ENCODE data around the gene AOX1. TPM values are rescaled to one million over a fixed set of nuclear protein-coding genes. Genes with fewer than 3 reads are reported as not detected.

The AOX1 gene
- polyA plus RNA-seq, 1 of the 3 experiments (the other 2 are of a cell fraction), result 3.3 TPM

DNA sequence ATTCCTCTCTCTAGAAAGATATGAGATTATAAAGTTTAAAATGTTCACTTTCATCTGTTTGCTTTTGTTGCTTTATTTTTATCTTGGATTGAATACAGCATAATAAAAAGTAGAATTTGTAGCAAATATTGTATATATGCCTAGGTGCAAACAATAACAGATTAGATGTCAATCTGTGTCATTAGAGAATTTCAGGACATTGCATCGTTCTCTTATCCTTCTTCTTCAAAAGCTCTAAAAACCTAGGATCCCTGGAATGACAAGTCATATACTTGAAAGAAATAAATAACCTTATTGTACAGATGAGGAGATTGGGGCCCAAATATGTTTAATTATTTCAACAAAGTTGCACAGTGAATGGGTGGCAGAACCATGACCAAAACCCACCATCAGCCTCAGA lies 123.1 kb downstream of the AOX1 start:
- Histone ChIP-seq H3K27me3 (ENCODE audit: insufficient read depth) (no peaks in the 10 kb centered on the region), H3K9ac (no peak overlapping the region), H3K79me2 (ENCODE audit: insufficient read depth) (no peaks in the 10 kb centered on the region), H3K9me3 (no peaks in the 10 kb centered on the region), H4K20me1 (ENCODE audit: insufficient read depth) (no peaks in the 10 kb centered on the region), H3K9me2 (no peaks in the 10 kb centered on the region), H3K36me3 (replicated peaks in 1 of 2; ENCODE audit: control insufficient read depth in 1 of 2, insufficient read depth in 2 of 2, low read length in 1 of 2) (no peaks in the 10 kb centered on the region), H3K27ac (ENCODE audit: low read depth in 2 of 2, low read length in 1 of 2) (no peak overlapping the region), H3K4me1 (ENCODE audit: control insufficient read depth in 1 of 2, insufficient read depth in 2 of 2, low read depth in 1 of 2, low read length in 1 of 2) (peaks cover 6 to 7% of the 10 kb centered on the region in 2 experiments; a peak in 3 of 4 replicates), H3F3A (replicated peaks; ENCODE audit: insufficient read depth) (no peaks in the 10 kb centered on the region), H2AFZ (ENCODE audit: low read depth) (no peak overlapping the region), H3K4me3 (ENCODE audit: low read depth in 2 of 2, low read length in 1 of 2) (no peak overlapping the region), H3K4me2 (no peak overlapping the region)
- TF ChIP-seq YY1 (IDR thresholded peaks at IDR 0.05; ENCODE audit: low read depth) (no peak), SIN3A (IDR thresholded peaks at IDR 0.05; ENCODE audit: borderline replicate concordance, low read depth, low read length) (no peak), FOXJ3 (CRISPR knock-in tag; IDR thresholded peaks at IDR 0.05) (no peak), RCOR1 (IDR thresholded peaks at IDR 0.05; ENCODE audit: low read length) (no peak), MEF2A (IDR thresholded peaks at IDR 0.05; ENCODE audit: borderline replicate concordance, low read depth) (no peak)
- TF ChIP-seq, protein P1, sequence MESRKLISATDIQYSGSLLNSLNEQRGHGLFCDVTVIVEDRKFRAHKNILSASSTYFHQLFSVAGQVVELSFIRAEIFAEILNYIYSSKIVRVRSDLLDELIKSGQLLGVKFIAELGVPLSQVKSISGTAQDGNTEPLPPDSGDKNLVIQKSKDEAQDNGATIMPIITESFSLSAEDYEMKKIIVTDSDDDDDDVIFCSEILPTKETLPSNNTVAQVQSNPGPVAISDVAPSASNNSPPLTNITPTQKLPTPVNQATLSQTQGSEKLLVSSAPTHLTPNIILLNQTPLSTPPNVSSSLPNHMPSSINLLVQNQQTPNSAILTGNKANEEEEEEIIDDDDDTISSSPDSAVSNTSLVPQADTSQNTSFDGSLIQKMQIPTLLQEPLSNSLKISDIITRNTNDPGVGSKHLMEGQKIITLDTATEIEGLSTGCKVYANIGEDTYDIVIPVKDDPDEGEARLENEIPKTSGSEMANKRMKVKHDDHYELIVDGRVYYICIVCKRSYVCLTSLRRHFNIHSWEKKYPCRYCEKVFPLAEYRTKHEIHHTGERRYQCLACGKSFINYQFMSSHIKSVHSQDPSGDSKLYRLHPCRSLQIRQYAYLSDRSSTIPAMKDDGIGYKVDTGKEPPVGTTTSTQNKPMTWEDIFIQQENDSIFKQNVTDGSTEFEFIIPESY (IDR thresholded peaks at IDR 0.05; ENCODE audit: borderline replicate concordance, low read depth), result no peak
- TF ChIP-seq, protein P2, sequence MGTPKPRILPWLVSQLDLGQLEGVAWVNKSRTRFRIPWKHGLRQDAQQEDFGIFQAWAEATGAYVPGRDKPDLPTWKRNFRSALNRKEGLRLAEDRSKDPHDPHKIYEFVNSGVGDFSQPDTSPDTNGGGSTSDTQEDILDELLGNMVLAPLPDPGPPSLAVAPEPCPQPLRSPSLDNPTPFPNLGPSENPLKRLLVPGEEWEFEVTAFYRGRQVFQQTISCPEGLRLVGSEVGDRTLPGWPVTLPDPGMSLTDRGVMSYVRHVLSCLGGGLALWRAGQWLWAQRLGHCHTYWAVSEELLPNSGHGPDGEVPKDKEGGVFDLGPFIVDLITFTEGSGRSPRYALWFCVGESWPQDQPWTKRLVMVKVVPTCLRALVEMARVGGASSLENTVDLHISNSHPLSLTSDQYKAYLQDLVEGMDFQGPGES (IDR thresholded peaks at IDR 0.05; ENCODE audit: low read depth, low read length), result no peak
- ChIA-PET POLR2A (no interaction called here), CTCF (interaction anchor here (1.0 to 12.5 kb wide), 2 partner anchors 25 to 735 kb away, joined by 4 to 230 read pairs; no protein-coding TSS in a partner anchor)
- no peak for DNase-seq
- 83% methylated on average over 1 of the region's 1 CpG for WGBS (ENCODE audit: low lambda C conversion rate)

DNA sequence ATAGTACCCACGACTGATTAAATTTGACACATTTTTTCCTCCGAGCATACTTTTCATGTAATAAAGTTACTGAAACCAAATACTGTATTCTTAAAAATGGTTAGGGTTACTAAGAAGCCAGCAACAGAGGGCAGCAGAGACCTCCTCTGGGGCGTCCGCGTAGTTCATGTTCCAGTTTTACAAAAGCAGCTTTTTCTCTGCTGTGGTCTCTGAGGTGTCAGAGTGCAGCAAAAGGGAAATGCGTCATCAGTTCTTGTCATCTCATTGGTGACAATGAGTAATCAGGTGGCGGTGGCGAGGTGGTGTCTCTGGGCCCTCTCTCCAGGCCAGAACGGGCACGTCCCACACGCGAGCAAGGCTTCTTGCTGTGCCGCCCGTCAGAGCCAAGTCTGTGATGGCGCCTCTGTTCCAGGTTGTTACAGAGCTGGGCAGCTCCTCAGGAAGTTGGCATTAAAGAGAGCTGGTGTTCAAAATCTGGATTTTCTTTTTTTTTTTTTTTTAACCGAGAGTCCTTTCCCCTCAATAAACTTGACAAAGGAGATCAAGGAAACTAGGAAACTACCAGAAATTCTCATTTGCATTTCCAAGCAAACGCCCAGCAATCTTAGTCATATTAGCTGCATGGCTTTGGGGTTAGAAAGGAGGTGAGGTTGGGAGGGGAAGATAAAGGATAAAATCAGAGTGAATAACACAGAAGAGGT lies 127.3 kb downstream of the AOX1 start:
- no peaks in the 10 kb centered on the region for H3K36me3 ChIP-seq (replicated peaks in 1 of 2; ENCODE audit: control insufficient read depth in 1 of 2, insufficient read depth in 2 of 2, low read length in 1 of 2)
- peak overlapping the region; percentile 62; the same call in 1 of the 2 replicates for H3K4me2 ChIP-seq
- peak overlapping the region; percentile 87 for H2AFZ ChIP-seq (ENCODE audit: low read depth)
- H3K9ac ChIP-seq, result peak overlapping the region; percentile 48; the same call in 1 of the 2 replicates
- H3K9me2 ChIP-seq, result no peaks in the 10 kb centered on the region
- H3K79me2 ChIP-seq (ENCODE audit: insufficient read depth), result no peaks in the 10 kb centered on the region
- peak overlapping the region; percentile 37 to 38; a peak in 3 of 4 replicates for H3K4me3 ChIP-seq (ENCODE audit: low read depth in 2 of 2, low read length in 1 of 2)
- peak; percentile 67 for DNase-seq
- POLR2A ChIA-PET, result interaction anchor here (1.2 kb wide), 3 partner anchors 24 to 151 kb away, joined by 4 to 5 read pairs (median 4); partner anchors contain the start of genes BZW1 and CLK1
- 17% methylated on average over 17 of the region's 17 CpGs for WGBS (ENCODE audit: low lambda C conversion rate)
- H3K4me1 ChIP-seq (ENCODE audit: control insufficient read depth in 1 of 2, insufficient read depth in 2 of 2, low read depth in 1 of 2, low read length in 1 of 2), result peaks cover 6 to 7% of the 10 kb centered on the region in 2 experiments; a peak in 3 of 4 replicates
- H3K27me3 ChIP-seq (ENCODE audit: insufficient read depth), result no peaks in the 10 kb centered on the region
- peaks cover 4% of the 10 kb centered on the region for H3F3A ChIP-seq (replicated peaks; ENCODE audit: insufficient read depth)
- peak overlapping the region; percentile 40 to 52 for H3K27ac ChIP-seq (ENCODE audit: low read depth in 2 of 2, low read length in 1 of 2)
- CTCF ChIA-PET, result interaction anchor here (0.5 to 12.5 kb wide), 53 partner anchors 11 to 743 kb away, joined by 3 to 230 read pairs (median 4); partner anchors contain the start of genes BZW1, CLK1 and NIF3L1
- H4K20me1 ChIP-seq (ENCODE audit: insufficient read depth), result no peaks in the 10 kb centered on the region
- H3K9me3 ChIP-seq, result no peaks in the 10 kb centered on the region
- TF ChIP-seq GABPA (IDR thresholded peaks at IDR 0.05; ENCODE audit: low read depth), result peak; percentile 40
- TF ChIP-seq RCOR1 (IDR thresholded peaks at IDR 0.05; ENCODE audit: low read length), result 0 out of 2 replicates have a peak, but pooled peaks have one; percentile 38
- TF ChIP-seq CHD2 (IDR thresholded peaks at IDR 0.05; ENCODE audit: low read length, partially characterized antibody), result peak; percentile 11
- peak; percentile 41; the same call in 1 of the 2 replicates for TF ChIP-seq TCF12 (IDR thresholded peaks at IDR 0.05)
- TF ChIP-seq GATA2 (CRISPR knock-in tag; IDR thresholded peaks at IDR 0.05), result no peak
- TF ChIP-seq FOXM1 (IDR thresholded peaks at IDR 0.05; ENCODE audit: low read depth), result no peak
- peak; percentile 14; the same call in 1 of the 2 replicates for TF ChIP-seq JUND (IDR thresholded peaks at IDR 0.05)
- TF ChIP-seq, protein P3, sequence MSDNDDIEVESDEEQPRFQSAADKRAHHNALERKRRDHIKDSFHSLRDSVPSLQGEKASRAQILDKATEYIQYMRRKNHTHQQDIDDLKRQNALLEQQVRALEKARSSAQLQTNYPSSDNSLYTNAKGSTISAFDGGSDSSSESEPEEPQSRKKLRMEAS (IDR thresholded peaks at IDR 0.05; ENCODE audit: low read depth), result peak; percentile 32; the same call in 1 of the 2 replicates
- TF ChIP-seq, protein P4, sequence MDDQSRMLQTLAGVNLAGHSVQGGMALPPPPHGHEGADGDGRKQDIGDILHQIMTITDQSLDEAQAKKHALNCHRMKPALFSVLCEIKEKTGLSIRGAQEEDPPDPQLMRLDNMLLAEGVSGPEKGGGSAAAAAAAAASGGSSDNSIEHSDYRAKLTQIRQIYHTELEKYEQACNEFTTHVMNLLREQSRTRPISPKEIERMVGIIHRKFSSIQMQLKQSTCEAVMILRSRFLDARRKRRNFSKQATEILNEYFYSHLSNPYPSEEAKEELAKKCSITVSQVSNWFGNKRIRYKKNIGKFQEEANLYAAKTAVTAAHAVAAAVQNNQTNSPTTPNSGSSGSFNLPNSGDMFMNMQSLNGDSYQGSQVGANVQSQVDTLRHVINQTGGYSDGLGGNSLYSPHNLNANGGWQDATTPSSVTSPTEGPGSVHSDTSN (IDR thresholded peaks at IDR 0.05), result peak; percentile 67
- TF ChIP-seq RAD21 (IDR thresholded peaks at IDR 0.05; ENCODE audit: low read length), result peak; percentile 97
- TF ChIP-seq SIN3A (IDR thresholded peaks at IDR 0.05; ENCODE audit: borderline replicate concordance, low read depth, low read length), result 0 out of 2 replicates have a peak, but pooled peaks have one; percentile 40
- no peak for TF ChIP-seq EZH2phosphoT487 (IDR thresholded peaks at IDR 0.05; ENCODE audit: borderline replicate concordance, low read depth)
- no peak for TF ChIP-seq NRF1 (IDR thresholded peaks at IDR 0.05; ENCODE audit: low read depth, low read length)
- TF ChIP-seq SMC3 (IDR thresholded peaks at IDR 0.05; ENCODE audit: low read depth, low read length), result peak; percentile 92
- TF ChIP-seq, protein P5, sequence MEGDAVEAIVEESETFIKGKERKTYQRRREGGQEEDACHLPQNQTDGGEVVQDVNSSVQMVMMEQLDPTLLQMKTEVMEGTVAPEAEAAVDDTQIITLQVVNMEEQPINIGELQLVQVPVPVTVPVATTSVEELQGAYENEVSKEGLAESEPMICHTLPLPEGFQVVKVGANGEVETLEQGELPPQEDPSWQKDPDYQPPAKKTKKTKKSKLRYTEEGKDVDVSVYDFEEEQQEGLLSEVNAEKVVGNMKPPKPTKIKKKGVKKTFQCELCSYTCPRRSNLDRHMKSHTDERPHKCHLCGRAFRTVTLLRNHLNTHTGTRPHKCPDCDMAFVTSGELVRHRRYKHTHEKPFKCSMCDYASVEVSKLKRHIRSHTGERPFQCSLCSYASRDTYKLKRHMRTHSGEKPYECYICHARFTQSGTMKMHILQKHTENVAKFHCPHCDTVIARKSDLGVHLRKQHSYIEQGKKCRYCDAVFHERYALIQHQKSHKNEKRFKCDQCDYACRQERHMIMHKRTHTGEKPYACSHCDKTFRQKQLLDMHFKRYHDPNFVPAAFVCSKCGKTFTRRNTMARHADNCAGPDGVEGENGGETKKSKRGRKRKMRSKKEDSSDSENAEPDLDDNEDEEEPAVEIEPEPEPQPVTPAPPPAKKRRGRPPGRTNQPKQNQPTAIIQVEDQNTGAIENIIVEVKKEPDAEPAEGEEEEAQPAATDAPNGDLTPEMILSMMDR (IDR thresholded peaks at IDR 0.05), result peak; percentile 95
- TF ChIP-seq NFIC (IDR thresholded peaks at IDR 0.05; ENCODE audit: borderline replicate concordance), result peak; percentile 21; the same call in 1 of the 2 replicates
